Stimulated activated CD4-positive, alpha-beta T cell treated with anti-CD3 and anti-CD28 coated beads, TNF-alpha, amount 100 ng/mL, for 4 hours (primary cell): ENCODE data around the gene DNAJC5.
A peak's percentile ranks its signal among the peaks of the same experiment; 100 is the strongest.
"Not testable (repeated sequence)": the region's sequence is repeated elsewhere in the genome, so short reads cannot be mapped to it uniquely, and the experiment has no call there.

Source experiments
- DNase-seq, 3 experiments: peaks; one replicate each; pipeline ENCODE4 v3.0.0-alpha.2; 2020; ENCODE audit warnings: low read depth in 3 of 3

DNAJC5 gene

GRCh38 chr20:63861365-63861934 lies 33.5 kb upstream of the DNAJC5 start, which contains the start of gene ABHD16B:
Gene ABHD16B, plus strand, starts transcription at chr20:63861498. Its CDS starts 43 bp downstream, at chr20:63861541.
- no peak for DNase-seq

DNA sequence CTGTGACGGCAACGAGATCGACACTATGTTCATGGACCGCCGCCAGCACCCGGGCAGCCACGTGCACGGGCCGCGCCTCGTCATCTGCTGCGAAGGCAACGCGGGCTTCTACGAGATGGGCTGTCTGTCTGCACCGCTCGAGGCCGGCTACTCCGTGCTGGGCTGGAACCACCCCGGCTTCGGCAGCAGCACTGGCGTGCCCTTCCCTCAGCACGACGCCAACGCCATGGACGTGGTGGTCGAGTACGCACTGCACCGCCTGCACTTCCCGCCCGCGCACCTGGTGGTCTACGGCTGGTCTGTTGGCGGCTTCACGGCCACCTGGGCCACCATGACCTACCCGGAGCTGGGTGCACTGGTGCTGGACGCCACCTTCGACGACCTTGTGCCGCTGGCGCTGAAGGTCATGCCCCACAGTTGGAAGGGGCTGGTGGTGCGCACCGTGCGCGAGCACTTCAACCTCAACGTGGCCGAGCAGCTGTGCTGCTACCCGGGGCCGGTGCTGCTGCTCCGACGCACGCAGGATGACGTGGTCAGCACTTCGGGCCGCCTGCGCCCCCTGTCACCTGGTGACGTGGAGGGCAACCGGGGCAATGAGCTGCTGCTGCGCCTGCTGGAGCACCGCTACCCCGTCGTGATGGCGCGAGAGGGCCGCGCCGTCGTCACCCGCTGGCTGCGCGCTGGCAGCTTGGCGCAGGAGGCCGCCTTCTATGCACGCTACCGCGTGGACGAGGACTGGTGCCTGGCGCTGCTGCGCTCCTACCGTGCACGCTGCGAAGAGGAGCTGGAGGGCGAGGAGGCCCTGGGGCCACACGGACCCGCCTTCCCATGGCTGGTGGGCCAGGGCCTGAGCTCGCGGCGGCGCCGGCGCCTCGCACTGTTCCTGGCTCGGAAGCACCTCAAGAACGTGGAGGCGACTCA lies 32.7 kb upstream of the DNAJC5 start:
- DNase-seq: no peak

DNA sequence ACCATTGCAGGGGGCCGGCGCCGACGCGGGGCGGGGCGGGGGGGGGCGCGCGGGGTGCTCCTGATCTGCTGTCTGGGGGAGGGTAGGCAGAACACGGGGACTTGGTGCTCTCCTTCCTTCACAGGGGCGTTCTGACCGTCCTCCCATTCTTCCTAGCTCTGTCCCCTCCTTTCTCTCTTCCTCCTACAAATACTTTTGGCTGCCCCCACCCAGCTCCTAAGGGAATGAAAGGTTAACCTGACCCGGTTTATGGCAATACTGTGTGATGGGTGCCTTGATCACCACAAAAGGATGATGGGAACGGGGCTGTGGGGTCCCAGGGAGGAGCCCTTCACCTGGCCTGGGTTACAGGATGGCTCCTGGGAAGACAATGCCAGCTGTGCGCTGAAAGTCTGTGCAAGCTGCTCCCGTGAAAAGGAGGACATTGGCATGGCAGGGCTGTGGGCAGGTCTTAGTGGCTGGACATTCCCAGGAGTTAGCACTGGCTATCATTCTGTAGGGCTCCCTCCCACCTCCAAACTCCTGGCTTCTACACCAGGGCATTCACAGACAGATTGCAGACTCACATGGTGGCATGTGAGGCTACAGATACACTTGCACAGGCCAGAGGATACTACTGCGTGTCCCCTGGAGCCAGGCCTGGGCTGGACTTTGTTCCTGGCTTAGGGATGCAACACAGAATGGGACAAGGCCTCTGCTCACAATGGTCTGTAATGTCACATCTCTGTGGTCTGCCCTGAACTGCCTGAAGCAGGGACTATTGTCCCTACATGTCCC lies 31.7 kb upstream of the DNAJC5 start:
- no peak for DNase-seq

- peak; percentile 54 to 63 (median 61) for DNase-seq
These were observed 31.0 kb upstream of the DNAJC5 start for GRCh38 chr20:63863798-63864544.

DNA sequence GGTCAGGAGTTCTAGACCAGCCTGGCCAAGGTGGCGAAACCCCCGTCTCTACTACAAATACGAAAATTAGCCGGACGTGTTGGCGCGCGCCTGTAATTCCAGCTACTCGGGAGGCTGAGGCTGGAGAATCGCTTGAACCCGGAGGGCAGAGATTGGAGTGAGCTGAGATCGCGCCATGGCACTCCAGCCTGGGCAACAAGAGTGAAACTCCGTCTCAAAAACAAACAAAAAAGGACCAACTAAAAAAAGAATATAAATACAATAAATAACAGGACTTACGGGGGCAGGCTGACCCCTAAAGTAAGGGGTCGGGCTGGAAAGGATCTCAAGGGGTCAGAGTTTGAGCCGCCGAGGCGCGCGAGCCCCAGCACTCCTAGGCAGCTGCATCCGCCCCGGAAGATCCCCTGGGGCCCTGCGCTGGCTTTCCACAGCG lies 30.4 kb upstream of the DNAJC5 start:
- DNase-seq: peak in 1 of 3 experiments; percentile 26

DNA sequence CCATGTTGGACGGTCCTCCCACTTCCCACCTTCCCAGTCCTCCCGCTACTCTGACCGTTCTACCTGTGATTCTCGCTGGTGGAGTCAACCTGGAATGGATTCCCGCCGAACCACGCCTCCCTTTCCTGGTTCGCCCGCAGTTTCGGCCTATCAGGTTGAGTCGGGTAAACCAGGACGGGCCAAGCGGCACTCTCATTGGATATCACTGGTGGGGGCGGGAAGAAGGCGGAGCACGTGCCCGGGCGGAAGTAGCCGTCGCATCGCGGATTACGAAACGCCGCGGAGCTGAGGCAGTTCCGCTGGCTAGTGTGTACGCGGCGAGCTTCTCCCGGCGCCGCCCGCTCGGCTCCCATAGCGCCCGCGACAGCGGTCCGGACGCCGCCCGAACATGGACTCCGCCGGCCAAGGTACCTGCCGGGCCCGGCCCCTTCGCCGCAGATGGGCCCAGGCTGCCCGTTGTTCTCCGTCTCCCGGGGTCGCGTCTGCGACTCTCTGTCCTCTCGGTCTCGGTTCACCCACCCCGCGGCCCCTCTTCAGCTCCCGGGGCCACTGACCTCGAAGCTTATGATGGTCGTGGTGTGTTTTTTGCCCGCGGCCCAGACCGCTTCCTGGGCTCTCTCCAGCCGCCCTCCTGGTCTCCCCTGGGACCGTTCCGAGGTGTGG lies 29.8 kb upstream of the DNAJC5 start, which contains the start of gene TPD52L2:
Gene TPD52L2 (plus strand): TSS at position 293 of the 663 bp plus-strand sequence. CDS start 96 bp downstream, at position 389.
- peak; percentile 92 to 97 (median 96) for DNase-seq

DNA sequence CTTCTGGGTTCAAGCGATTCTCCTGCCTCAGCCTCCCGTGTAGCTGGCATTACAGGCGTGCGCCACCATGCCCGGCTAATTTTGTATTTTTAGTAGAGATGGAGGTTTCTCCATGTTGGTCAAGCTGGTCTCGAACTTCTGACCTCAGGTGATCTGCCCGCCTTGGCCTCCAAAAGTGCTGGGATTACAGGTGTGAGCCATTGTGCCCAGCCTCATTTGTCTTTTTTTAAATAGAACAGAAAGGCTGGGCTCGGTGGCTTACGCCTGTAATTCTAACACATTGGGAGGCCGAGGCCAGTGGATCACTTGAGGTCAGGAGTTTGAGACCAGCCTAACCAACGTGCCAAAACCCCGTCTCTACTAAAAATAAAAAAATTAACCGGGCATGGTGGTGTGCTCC lies 27.9 kb upstream of the DNAJC5 start:
- not testable (repeated sequence) for DNase-seq

DNA sequence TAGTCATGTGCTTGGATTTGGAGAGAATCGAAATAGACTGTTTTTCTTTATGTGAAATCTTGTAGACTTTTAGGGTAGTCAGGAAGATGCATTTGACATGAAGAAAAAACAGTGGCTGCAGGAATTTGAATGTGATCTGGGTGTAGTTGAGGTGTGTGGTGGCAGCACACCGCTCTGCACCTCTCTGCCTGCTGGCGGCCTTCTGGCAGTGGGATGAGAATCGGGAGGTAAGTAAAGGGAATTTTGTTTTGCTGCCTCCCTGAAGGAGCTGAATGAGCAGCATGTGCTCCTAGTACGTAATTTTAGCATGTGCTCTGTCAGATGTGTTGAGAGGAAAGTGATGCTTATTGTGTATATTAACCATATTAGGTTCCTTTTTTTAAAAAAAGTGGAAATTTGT lies 26.7 kb upstream of the DNAJC5 start:
- DNase-seq: no peak

- DNase-seq: no peak
These were observed 21.4 kb upstream of the DNAJC5 start for GRCh38 chr20:63873477-63873971.

GRCh38 chr20:63874241-63874640 lies 20.7 kb upstream of the DNAJC5 start:
- not testable (repeated sequence) for DNase-seq

DNA sequence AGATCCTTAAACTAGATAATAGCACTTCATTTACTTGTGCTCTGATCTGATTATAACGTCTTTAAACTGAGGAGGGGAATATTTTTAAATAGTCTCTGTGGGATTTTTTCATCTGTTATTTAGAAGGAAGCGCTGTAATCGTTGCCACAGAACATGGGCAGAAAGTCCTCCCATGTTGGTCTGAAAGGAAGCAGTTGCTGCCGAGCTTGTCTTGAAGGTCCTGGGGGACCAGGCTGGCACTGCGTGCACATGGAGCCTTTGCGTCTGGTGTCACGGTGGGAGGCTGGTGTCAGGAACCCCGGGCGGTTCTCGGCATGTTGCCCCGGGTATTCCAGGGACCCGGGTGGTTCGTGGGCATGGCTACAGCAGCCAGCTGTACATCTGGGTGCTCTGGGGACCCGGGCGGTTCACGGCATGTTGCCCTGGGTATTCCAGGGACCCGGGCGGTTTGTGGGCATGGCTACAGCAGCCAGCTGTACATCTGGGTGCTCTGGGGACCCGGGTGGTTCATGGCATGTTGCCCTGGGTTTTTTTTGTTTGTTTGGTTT lies 18.4 kb upstream of the DNAJC5 start:
- no peak for DNase-seq

GRCh38 chr20:63877755-63878470 lies 17.0 kb upstream of the DNAJC5 start:
- no peak for DNase-seq

DNA sequence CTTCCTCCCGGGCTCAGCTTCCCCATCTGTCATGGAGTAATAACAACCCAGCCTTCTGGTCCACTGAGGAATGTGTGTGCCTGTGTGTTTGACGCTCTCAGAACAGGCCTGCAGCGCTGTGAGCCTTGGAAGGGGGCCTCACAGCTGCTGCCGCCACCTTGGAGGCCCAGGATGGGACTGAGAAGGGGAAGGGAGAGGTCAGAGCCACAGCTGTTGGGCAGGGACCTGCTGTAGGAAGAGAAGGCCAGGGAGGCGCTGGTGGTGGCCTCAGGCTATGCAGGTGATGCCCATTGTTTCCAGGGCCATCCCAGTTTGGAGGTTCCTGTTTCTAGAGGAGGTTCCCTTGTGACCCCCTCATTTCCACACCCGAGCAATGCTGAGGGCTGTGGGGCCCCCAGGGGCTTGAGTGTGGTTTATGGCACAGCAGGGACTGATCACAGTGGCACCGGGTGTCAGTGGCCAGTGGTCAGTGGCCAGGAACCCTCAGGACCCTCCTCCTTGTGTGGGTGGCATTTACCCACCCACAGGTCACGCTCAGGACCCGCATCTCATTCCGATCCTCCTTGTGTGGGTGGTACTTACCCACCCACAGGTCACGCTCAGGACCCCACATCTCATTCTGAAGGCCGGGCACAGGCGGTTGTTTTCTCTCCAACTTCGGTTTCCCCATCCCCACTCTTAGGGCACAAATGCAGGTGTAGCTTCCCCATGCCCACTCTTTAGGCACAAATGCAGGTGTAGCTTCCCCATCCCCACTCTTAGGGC lies 15.8 kb upstream of the DNAJC5 start:
- DNase-seq: no peak

DNA sequence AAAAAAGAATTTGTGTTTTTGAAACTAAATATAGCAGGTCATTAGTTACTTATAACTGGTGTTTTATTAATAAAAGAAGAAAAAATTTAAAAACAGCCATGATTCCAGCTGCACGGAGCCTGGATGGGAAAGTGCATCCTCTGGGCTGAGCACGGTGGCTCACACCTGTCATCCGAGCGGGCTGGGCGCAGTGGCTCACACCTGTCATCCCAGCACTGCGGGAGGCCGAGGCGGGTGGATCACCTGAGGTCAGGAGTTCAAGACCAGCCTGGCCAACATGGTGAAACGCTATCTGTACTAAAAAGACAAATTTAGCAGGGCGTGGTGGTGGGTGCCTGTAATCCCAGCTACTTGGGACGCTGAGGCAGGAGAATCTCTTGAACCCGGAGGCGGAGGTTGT lies 14.0 kb upstream of the DNAJC5 start:
- not testable (repeated sequence) for DNase-seq

GRCh38 chr20:63881451-63882226 lies 13.3 kb upstream of the DNAJC5 start:
- no peak for DNase-seq

DNA sequence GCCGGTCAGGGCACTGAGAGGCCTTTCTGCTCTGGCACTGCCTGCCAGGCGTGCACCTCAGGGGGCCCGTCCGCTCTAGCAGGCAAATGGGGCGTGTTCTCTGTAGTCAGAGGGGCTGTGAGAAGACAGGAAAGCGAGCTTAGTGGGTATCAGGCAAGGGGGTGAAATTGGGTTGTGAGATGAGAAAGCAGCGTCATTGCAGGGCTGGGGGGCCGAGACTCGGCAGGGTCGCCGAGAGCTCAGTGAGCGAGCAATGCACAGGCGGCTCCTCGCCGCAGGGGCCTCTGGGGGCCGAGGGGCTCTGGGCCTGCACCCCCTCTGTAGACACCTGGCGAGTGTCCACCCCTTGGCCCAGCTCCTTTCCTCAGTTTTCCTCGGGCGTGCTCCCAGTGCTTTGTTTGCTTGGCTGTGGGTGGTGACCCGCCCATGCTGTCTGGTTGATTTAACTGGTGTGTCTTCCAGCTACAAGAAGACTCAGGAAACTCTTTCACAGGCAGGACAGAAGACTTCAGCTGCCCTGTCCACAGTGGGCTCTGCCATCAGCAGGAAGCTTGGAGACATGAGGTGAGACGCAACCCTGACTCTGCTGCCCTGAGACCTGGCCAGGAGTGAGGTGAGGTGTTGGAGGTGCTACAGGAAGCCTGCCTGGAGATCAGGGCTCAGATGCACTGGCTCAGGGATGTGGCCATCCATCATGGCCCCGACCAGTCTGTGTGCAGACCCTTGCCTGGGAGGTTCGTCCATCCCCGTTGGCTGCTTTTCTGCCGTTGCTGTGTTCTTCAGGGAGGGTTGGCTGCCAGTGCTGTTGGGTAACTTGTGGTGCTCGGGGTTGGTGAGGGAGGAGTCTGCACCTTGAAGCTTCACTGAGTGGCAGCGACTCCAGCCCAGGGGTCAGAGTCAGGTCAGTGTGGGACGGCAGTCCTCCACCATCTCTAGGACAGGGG lies 12.4 kb upstream of the DNAJC5 start:
- no peak for DNase-seq

- no peak for DNase-seq
These were observed 11.7 kb upstream of the DNAJC5 start for GRCh38 chr20:63883201-63883593.
